ENCODE measurements around the gene NKAIN2. TPM values are rescaled to one million over a fixed set of nuclear protein-coding genes. Genes with fewer than 3 reads are reported as not detected.

NKAIN2 gene
- total RNA-seq, 1 experiment from 2014 or later: 2.2 TPM

- Histone ChIP-seq H3K4me3 (ENCODE audit: low read depth, low read length, poor library complexity, severe bottlenecking) (no peak overlapping the region), H3K27me3 (replicated peaks; ENCODE audit: insufficient read depth, low read depth, low read length, poor library complexity) (peaks cover 23% of the 10 kb centered on the region), H3K9me3 (ENCODE audit: low read depth, low read length, poor library complexity, severe bottlenecking) (no peaks in the 10 kb centered on the region), H3K36me3 (ENCODE audit: insufficient read depth, low read length, poor library complexity, severe bottlenecking) (no peaks in the 10 kb centered on the region), H3K27ac (ENCODE audit: low read depth, low read length, poor library complexity, severe bottlenecking) (no peak overlapping the region), H3K4me1 (ENCODE audit: insufficient read depth, low read length, poor library complexity, severe bottlenecking) (peaks cover 7% of the 10 kb centered on the region)
- ChIA-PET POLR2A (ENCODE audit: low non-redundant PET) (no interaction called here), CTCF (interaction anchor here (0.7 kb wide), 1 partner anchor 407 kb away, joined by 3 read pairs; no protein-coding TSS in a partner anchor)
- TF ChIP-seq EZH2 (IDR thresholded peaks at IDR 0.05; ENCODE audit: borderline replicate concordance, low read depth, low read length, poor library complexity, severe bottlenecking): no peak
- no TSS peak for BruUV-seq (replicated peaks)
- no peak for DNase-seq (ENCODE audit: low spot score)
- intact Hi-C loops (cut with micrococcal nuclease; ENCODE audit: unreplicated experiment): loop anchor here (5.0 to 10.0 kb wide), 4 partner anchors 386 to 1054 kb away; no protein-coding TSS in a partner anchor
These were observed 2.6 kb upstream of the NKAIN2 start for GRCh38 chr6:123801067-123801466.

- intact Hi-C loops (cut with micrococcal nuclease; ENCODE audit: unreplicated experiment): loop anchor here (2.0 to 10.0 kb wide), 5 partner anchors 388 to 1052 kb away; no protein-coding TSS in a partner anchor
- POLR2A ChIA-PET (ENCODE audit: low non-redundant PET): no interaction called here
- Histone ChIP-seq H3K27ac (ENCODE audit: low read depth, low read length, poor library complexity, severe bottlenecking) (no peak overlapping the region), H3K36me3 (ENCODE audit: insufficient read depth, low read length, poor library complexity, severe bottlenecking) (no peaks in the 10 kb centered on the region), H3K4me1 (ENCODE audit: insufficient read depth, low read length, poor library complexity, severe bottlenecking) (peaks cover 7% of the 10 kb centered on the region), H3K9me3 (ENCODE audit: low read depth, low read length, poor library complexity, severe bottlenecking) (no peaks in the 10 kb centered on the region), H3K27me3 (replicated peaks; ENCODE audit: insufficient read depth, low read depth, low read length, poor library complexity) (peaks cover 36% of the 10 kb centered on the region), H3K4me3 (ENCODE audit: low read depth, low read length, poor library complexity, severe bottlenecking) (peak overlapping the region; percentile 66)
- BruUV-seq (replicated peaks): no TSS peak
- CTCF ChIA-PET: interaction anchor here (0.6 to 2.1 kb wide), 6 partner anchors 386 to 1312 kb away, joined by 3 to 12 read pairs (median 4); no protein-coding TSS in a partner anchor
- TF ChIP-seq CTCF (conservative IDR thresholded peaks at IDR 0.05; ENCODE audit: low read depth, low read length) (no peak), EZH2 (IDR thresholded peaks at IDR 0.05; ENCODE audit: borderline replicate concordance, low read depth, low read length, poor library complexity, severe bottlenecking) (no peak)
- DNase-seq (ENCODE audit: low spot score): no peak
These were observed 1.3 kb upstream of the NKAIN2 start for GRCh38 chr6:123802351-123802696.

- no TSS peak for BruUV-seq (replicated peaks)
- peak; percentile 98 for TF ChIP-seq CTCF (conservative IDR thresholded peaks at IDR 0.05; ENCODE audit: low read depth, low read length)
- TF ChIP-seq EZH2 (IDR thresholded peaks at IDR 0.05; ENCODE audit: borderline replicate concordance, low read depth, low read length, poor library complexity, severe bottlenecking): no peak
- no peaks in the 10 kb centered on the region for H3K9me3 ChIP-seq (ENCODE audit: low read depth, low read length, poor library complexity, severe bottlenecking)
- peaks cover 42% of the 10 kb centered on the region for H3K27me3 ChIP-seq (replicated peaks; ENCODE audit: insufficient read depth, low read depth, low read length, poor library complexity)
- POLR2A ChIA-PET (ENCODE audit: low non-redundant PET): no interaction called here
- peak; percentile 91 for DNase-seq (ENCODE audit: low spot score)
- H3K36me3 ChIP-seq (ENCODE audit: insufficient read depth, low read length, poor library complexity, severe bottlenecking): no peaks in the 10 kb centered on the region
- CTCF ChIA-PET: interaction anchor here (0.9 to 2.1 kb wide), 5 partner anchors 586 to 1311 kb away, joined by 3 to 12 read pairs (median 4); no protein-coding TSS in a partner anchor
- intact Hi-C loops (cut with micrococcal nuclease; ENCODE audit: unreplicated experiment): loop anchor here (2.0 to 10.0 kb wide), 5 partner anchors 388 to 1052 kb away; no protein-coding TSS in a partner anchor
- peak overlapping the region; percentile 15 for H3K27ac ChIP-seq (ENCODE audit: low read depth, low read length, poor library complexity, severe bottlenecking)
- peak overlapping the region; percentile 66 for H3K4me3 ChIP-seq (ENCODE audit: low read depth, low read length, poor library complexity, severe bottlenecking)
- H3K4me1 ChIP-seq (ENCODE audit: insufficient read depth, low read length, poor library complexity, severe bottlenecking): peaks cover 7% of the 10 kb centered on the region
These were observed 765 bp upstream of the NKAIN2 start for GRCh38 chr6:123802697-123803503.
